Prostate gland (tissue), 2 donors: ENCODE results near the gene NPC1. TPM values are rescaled to one million over a fixed set of nuclear protein-coding genes. Genes with fewer than 3 reads are reported as not detected.

Experiments
- DNase-seq: peaks from one replicate; pipeline ENCODE4 v3.0.0-alpha.2; 2019; ENCODE audit warnings: low spot score
- H3K27ac ChIP-seq, 2 donors: fragments of 200-600 bp; sonication (generic); 2 replicates each; pipeline ENCODE4 v1.5.1; 2017 to 2019
- H3K27me3 ChIP-seq: fragments of 200-600 bp; sonication (generic); replicated peaks from 2 replicates; pipeline ENCODE4 v1.5.1; 2019; ENCODE audit not compliant: insufficient read depth
- H3K36me3 ChIP-seq, 2 donors: fragments of 200-600 bp; sonication (generic); 1 replicate in 1 of 2; 2 replicates in 1 of 2; pipeline versions ENCODE4 v1.5.1 to v1.8.1; 2017 to 2019
- H3K4me1 ChIP-seq: fragments of 200-600 bp; sonication (generic); replicated peaks from 2 replicates; pipeline ENCODE4 v1.5.1; 2019
- H3K4me3 ChIP-seq, 2 donors: fragments of 200-600 bp; sonication (generic); 2 replicates each; pipeline ENCODE4 v1.5.1; 2017 to 2019
- H3K9me3 ChIP-seq: fragments of 200-600 bp; sonication (generic); 2 replicates; pipeline ENCODE4 v1.5.1; 2017
- CTCF ChIP-seq, 4 experiments: fragments of 200-600 bp in 2 of 4; fragments of 450-650 bp in 2 of 4; sonication (generic) in 2 of 4; IDR thresholded peaks; 1 replicate in 3 of 4; 2 replicates in 1 of 4; pipeline ENCODE4 v1.5.1; 2016 to 2019; ENCODE audit warnings: antibody characterized with exemption in 4 of 4, mild to moderate bottlenecking in 2 of 4, moderate library complexity in 2 of 4
- POLR2A ChIP-seq: fragments of 450-650 bp; IDR thresholded peaks from one replicate; pipeline ENCODE4 v1.6.1; 2016; ENCODE audit warnings: antibody characterized with exemption, mild to moderate bottlenecking
- POLR2AphosphoS5 ChIP-seq: sonication (generic); formaldehyde crosslinking; IDR thresholded peaks from one replicate; pipeline ENCODE4 v1.6.1; 2017; ENCODE audit warnings: antibody characterized with exemption
- WGBS: methylation state at CpG from one replicate; pipeline ENCODE4 v1.1.5; 2018; 5-methylcytosine and 5-hydroxymethylcytosine counted together
- intact Hi-C: fragments of 100-400 bp; cut with DNase I; formaldehyde crosslinking; loops from one replicate; pipeline ENCODE4 v1.14.2; 2022
- total RNA-seq, 2 donors: library from RNA; depleted of rRNA; stranded (reverse); fragments of >200 nt; gene quantifications; one replicate each; pipeline ENCODE4 v1.1.0, GENCODE V29; 2016

Gene NPC1
- total RNA-seq, 2 donors from 2014 or later, result 32.0 to 63.5 TPM

GRCh38 chr18:23547306-23547705 is 39.0 kb downstream of the NPC1 start:
- intact Hi-C loops, result no loop called here
- TF ChIP-seq CTCF (IDR thresholded peaks at IDR 0.05) (no peak), POLR2A (no peak), POLR2AphosphoS5 (no peak)
- WGBS, result 82% methylated on average over 3 of the region's 3 CpGs

GRCh38 chr18:23545247-23545789 is 41.0 kb downstream of the NPC1 start:
- H3K36me3 ChIP-seq, result peaks cover 6% of the 10 kb centered on the region in 2 donors
- no peak for TF ChIP-seq POLR2A
- no peak for TF ChIP-seq CTCF (IDR thresholded peaks at IDR 0.05)
- TF ChIP-seq POLR2AphosphoS5, result no peak
- 92% methylated on average over 13 of the region's 13 CpGs for WGBS
- H3K4me1 ChIP-seq, result no peaks in the 10 kb centered on the region
- DNase-seq, result no peak
- H3K9me3 ChIP-seq, result no peaks in the 10 kb centered on the region
- no peak overlapping the region for H3K27ac ChIP-seq
- no peaks in the 10 kb centered on the region for H3K27me3 ChIP-seq
- intact Hi-C loops, result no loop called here
- no peak overlapping the region for H3K4me3 ChIP-seq

More at GRCh38 chr18:23547306-23547705, 39.0 kb downstream of the NPC1 start:
- no peak overlapping the region for H3K27ac ChIP-seq
- no peaks in the 10 kb centered on the region for H3K9me3 ChIP-seq
- no peaks in the 10 kb centered on the region for H3K4me1 ChIP-seq
- peaks cover 2 to 6% of the 10 kb centered on the region in 2 donors for H3K36me3 ChIP-seq
- H3K27me3 ChIP-seq, result no peaks in the 10 kb centered on the region
- no peak overlapping the region for H3K4me3 ChIP-seq
- no peak for DNase-seq

GRCh38 chr18:23542461-23542860 is 43.8 kb downstream of the NPC1 start:
- whole genome bisulfite sequencing, result 98% methylated on average over 2 of the region's 2 CpGs
- Histone ChIP-seq H3K4me3 (no peak overlapping the region), H3K4me1 (no peaks in the 10 kb centered on the region), H3K27me3 (no peaks in the 10 kb centered on the region), H3K9me3 (no peaks in the 10 kb centered on the region), H3K36me3 (peaks cover 5 to 28% of the 10 kb centered on the region in 2 donors), H3K27ac (no peak overlapping the region)
- intact Hi-C loops, result no loop called here
- TF ChIP-seq CTCF (IDR thresholded peaks at IDR 0.05) (no peak), POLR2A (no peak), POLR2AphosphoS5 (no peak)
- DNase-seq, result no peak

GRCh38 chr18:23541349-23542093 is 44.8 kb downstream of the NPC1 start:
- DNase-seq, result no peak
- Histone ChIP-seq H3K4me1 (no peaks in the 10 kb centered on the region), H3K27me3 (no peaks in the 10 kb centered on the region), H3K36me3 (peaks cover 3 to 28% of the 10 kb centered on the region in 2 donors), H3K27ac (no peak overlapping the region), H3K4me3 (no peak overlapping the region), H3K9me3 (no peaks in the 10 kb centered on the region)
- WGBS, result 83% methylated on average over 9 of the region's 9 CpGs
- intact Hi-C loops, result no loop called here
- no peak for TF ChIP-seq POLR2AphosphoS5
- TF ChIP-seq POLR2A, result no peak
- no peak for TF ChIP-seq CTCF (IDR thresholded peaks at IDR 0.05)

- no peak overlapping the region for H3K4me3 ChIP-seq
- no peaks in the 10 kb centered on the region for H3K27me3 ChIP-seq
- H3K27ac ChIP-seq, result no peak overlapping the region
- TF ChIP-seq CTCF (IDR thresholded peaks at IDR 0.05) (no peak), POLR2A (no peak), POLR2AphosphoS5 (no peak)
- no peaks in the 10 kb centered on the region for H3K4me1 ChIP-seq
- no peak for DNase-seq
- intact Hi-C loops, result no loop called here
- peaks cover 3 to 28% of the 10 kb centered on the region in 2 donors for H3K36me3 ChIP-seq
- WGBS, result 82% methylated on average over 5 of the region's 5 CpGs
- H3K9me3 ChIP-seq, result no peaks in the 10 kb centered on the region
Observed at GRCh38 chr18:23540867-23541266, 45.4 kb downstream of the NPC1 start.
